Measurements from ENCODE around the gene UNC5C. TPM values are rescaled to one million over a fixed set of nuclear protein-coding genes. Genes with fewer than 3 reads are reported as not detected.

UNC5C gene
- total and polyA plus RNA-seq, 7 experiments from 2014 or later, result not detected

DNA sequence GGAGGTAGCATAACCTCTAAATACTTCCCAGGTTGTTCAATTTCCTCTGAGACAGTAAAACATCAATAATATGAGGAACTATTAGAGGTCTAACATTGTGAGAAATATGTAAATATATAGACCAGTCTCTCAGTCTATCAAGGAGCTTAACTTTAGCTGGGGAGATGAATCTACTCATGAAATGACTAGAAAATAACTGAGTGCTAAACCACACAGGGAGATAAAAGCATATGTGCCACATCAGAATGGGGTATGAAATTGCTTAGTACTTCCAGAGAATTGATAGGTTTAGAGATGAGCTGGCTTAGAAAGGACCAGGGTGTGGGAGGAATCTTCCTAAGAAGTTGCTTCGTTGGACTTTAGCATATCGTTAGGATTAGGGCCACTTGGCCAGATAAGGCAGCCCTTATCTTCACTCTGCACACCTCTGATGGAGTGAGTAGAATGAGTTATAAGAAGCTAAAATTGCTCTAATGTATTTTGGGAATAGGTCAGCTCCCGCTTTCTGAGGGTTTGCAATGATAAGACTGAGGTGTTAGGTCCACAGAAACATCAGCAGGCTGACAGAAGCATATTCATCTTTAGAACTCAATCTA, 299.2 kb downstream of the UNC5C start:
- H3K27me3 Mint-ChIP-seq, result no peaks in the 10 kb centered on the region
- no peak for DNase-seq
- no peak for ATAC-seq
- ChIA-PET CTCF (no interaction called here), POLR2A (no interaction called here)
- no peak overlapping the region for H3K27ac ChIP-seq (ENCODE audit: low read depth, low read length)
- H3K36me3 ChIP-seq (ENCODE audit: control insufficient read depth in 2 of 3, insufficient read depth in 3 of 3, low read length in 3 of 3), result no peaks in the 10 kb centered on the region
- H3K27me3 ChIP-seq (ENCODE audit: control insufficient read depth in 2 of 2, insufficient read depth in 2 of 2, low read length in 2 of 2), result no peaks in the 10 kb centered on the region
- no peak overlapping the region for H3K4me3 ChIP-seq (ENCODE audit: low read length)
- intact Hi-C loops (cut with micrococcal nuclease), result no loop called here
- no peaks in the 10 kb centered on the region for H3K9me3 Mint-ChIP-seq
- H3K36me3 Mint-ChIP-seq, result no peaks in the 10 kb centered on the region
- no peaks in the 10 kb centered on the region for H3K4me1 ChIP-seq (ENCODE audit: control insufficient read depth in 2 of 2, insufficient read depth in 2 of 2, low read length in 2 of 2)
- H3K4me1 Mint-ChIP-seq, result no peaks in the 10 kb centered on the region
- no peak overlapping the region for H3K4me3 Mint-ChIP-seq
- no peak overlapping the region for H3K27ac Mint-ChIP-seq
- H3K9me3 ChIP-seq (ENCODE audit: control insufficient read depth in 2 of 3, low read length in 3 of 3), result no peaks in the 10 kb centered on the region

DNA sequence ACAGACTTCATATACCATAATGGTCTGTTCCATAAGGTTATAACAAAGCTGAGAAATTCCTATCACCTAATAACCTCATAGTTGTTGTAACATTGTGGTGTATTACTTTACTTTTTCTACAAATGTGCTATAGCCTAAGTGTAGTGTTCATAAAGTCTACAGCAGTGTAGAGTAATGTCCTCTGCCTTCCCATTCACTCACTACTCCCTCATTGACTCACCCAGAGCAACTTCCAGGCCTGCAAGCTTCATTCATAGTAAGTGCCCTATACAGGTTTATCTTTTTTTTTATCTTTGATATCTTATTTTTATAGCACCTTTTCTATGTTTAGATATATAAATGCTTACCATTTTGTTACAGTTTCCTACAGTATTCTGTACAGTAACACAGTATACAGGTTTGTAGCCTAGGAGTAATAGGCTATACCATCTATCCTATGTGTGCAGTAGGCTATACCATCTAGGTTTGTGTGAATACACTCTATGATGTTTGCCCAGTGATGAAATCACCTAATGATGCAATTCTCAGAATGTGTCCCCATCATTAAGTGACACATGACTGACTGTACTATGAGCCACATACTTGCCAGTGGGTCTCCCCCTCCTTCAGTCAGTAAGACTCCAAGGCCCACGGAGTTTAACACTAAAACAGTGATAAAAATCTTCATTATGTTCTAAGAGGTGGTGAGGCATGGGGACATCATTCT, 299.9 kb downstream of the UNC5C start:
- no peak for DNase-seq

DNA sequence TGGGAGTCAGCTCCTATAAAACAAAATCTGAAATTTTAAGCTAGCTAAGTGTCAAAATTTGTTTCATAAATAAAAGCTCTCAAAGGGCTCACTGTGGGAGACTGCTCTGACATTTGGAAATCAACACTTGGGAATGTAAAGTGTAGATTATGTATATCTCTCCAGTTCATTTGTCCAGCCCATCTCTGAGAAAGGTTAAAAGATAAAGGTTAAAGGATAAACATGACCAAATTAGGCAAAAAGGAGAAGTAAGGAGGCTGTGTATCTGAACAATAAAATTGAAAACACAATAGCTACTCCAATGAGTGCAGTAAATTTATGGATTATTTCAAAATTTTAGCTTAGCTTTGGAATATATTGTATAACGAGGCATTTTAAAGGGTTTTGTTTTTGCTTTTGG, 304.9 kb downstream of the UNC5C start:
- no peak overlapping the region for H3K4me3 ChIP-seq (ENCODE audit: low read length)
- H3K36me3 Mint-ChIP-seq, result no peaks in the 10 kb centered on the region
- ChIA-PET POLR2A (no interaction called here), CTCF (no interaction called here)
- no peaks in the 10 kb centered on the region for H3K27me3 ChIP-seq (ENCODE audit: control insufficient read depth in 2 of 2, insufficient read depth in 2 of 2, low read length in 2 of 2)
- no peak for DNase-seq
- H3K36me3 ChIP-seq (ENCODE audit: control insufficient read depth in 2 of 3, insufficient read depth in 3 of 3, low read length in 3 of 3), result no peaks in the 10 kb centered on the region
- H3K9me3 Mint-ChIP-seq, result peaks cover 0 to 14% (median under 1%) of the 10 kb centered on the region in 11 donors
- intact Hi-C loops (cut with micrococcal nuclease), result no loop called here
- no peaks in the 10 kb centered on the region for H3K4me1 ChIP-seq (ENCODE audit: control insufficient read depth in 2 of 2, insufficient read depth in 2 of 2, low read length in 2 of 2)
- no peaks in the 10 kb centered on the region for H3K4me1 Mint-ChIP-seq
- no peak overlapping the region for H3K27ac Mint-ChIP-seq
- no peak overlapping the region for H3K27ac ChIP-seq (ENCODE audit: low read depth, low read length)
- no peaks in the 10 kb centered on the region for H3K9me3 ChIP-seq (ENCODE audit: control insufficient read depth in 2 of 3, low read length in 3 of 3)
- H3K4me3 Mint-ChIP-seq, result no peak overlapping the region
- H3K27me3 Mint-ChIP-seq, result peaks cover 0 to 8% (median 0%) of the 10 kb centered on the region in 5 donors
- ATAC-seq, result no peak

More for the DNA sequence above, 299.9 kb downstream of the UNC5C start:
- intact Hi-C loops (cut with micrococcal nuclease), result no loop called here
- H3K36me3 Mint-ChIP-seq, result no peaks in the 10 kb centered on the region
- no peaks in the 10 kb centered on the region for H3K4me1 ChIP-seq (ENCODE audit: control insufficient read depth in 2 of 2, insufficient read depth in 2 of 2, low read length in 2 of 2)
- H3K9me3 ChIP-seq (ENCODE audit: control insufficient read depth in 2 of 3, low read length in 3 of 3), result no peaks in the 10 kb centered on the region
- H3K4me3 ChIP-seq (ENCODE audit: low read length), result no peak overlapping the region
- no peaks in the 10 kb centered on the region for H3K27me3 Mint-ChIP-seq
- CTCF ChIA-PET, result no interaction called here
- no peak for ATAC-seq
- no peaks in the 10 kb centered on the region for H3K36me3 ChIP-seq (ENCODE audit: control insufficient read depth in 2 of 3, insufficient read depth in 3 of 3, low read length in 3 of 3)
- H3K27ac ChIP-seq (ENCODE audit: low read depth, low read length), result no peak overlapping the region
- no peak overlapping the region for H3K4me3 Mint-ChIP-seq
- no peaks in the 10 kb centered on the region for H3K4me1 Mint-ChIP-seq
- no peaks in the 10 kb centered on the region for H3K9me3 Mint-ChIP-seq
- POLR2A ChIA-PET, result no interaction called here
- no peaks in the 10 kb centered on the region for H3K27me3 ChIP-seq (ENCODE audit: control insufficient read depth in 2 of 2, insufficient read depth in 2 of 2, low read length in 2 of 2)
- H3K27ac Mint-ChIP-seq, result no peak overlapping the region

DNA sequence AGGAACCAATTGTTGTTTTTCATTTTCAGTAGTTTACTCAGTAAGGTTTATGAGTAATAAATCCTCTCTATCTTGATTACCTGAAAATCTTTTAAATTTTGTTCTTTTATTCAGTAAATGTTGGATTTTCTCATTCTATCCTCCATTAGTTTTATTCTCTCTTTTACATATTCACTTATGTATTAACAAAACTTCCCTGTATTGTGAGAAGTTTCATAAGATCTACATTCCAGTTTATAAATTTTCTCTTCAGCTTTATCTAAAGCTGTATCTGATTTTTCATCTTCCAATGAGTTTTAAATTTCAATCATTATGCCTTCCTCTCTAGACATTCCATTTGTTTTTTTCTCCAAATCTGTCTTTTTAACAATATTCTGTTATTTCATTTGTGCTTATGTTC, 310.2 kb downstream of the UNC5C start:
- ATAC-seq (no peak), DNase-seq (no peak)
- no peaks in the 10 kb centered on the region for H3K36me3 ChIP-seq (ENCODE audit: control insufficient read depth in 2 of 3, insufficient read depth in 3 of 3, low read length in 3 of 3)
- H3K4me1 Mint-ChIP-seq, result no peaks in the 10 kb centered on the region
- no peak overlapping the region for H3K27ac Mint-ChIP-seq
- CTCF ChIA-PET, result no interaction called here
- H3K4me1 ChIP-seq (ENCODE audit: control insufficient read depth in 2 of 2, insufficient read depth in 2 of 2, low read length in 2 of 2), result no peaks in the 10 kb centered on the region
- no peak overlapping the region for H3K27ac ChIP-seq (ENCODE audit: low read depth, low read length)
- H3K9me3 Mint-ChIP-seq, result peaks cover 0 to 19% (median 6%) of the 10 kb centered on the region in 11 donors
- H3K27me3 ChIP-seq (ENCODE audit: control insufficient read depth in 2 of 2, insufficient read depth in 2 of 2, low read length in 2 of 2), result no peaks in the 10 kb centered on the region
- intact Hi-C loops (cut with micrococcal nuclease), result no loop called here
- no peak overlapping the region for H3K4me3 ChIP-seq (ENCODE audit: low read length)
- peaks cover 0 to 8% (median 0%) of the 10 kb centered on the region in 5 donors for H3K27me3 Mint-ChIP-seq
- no peak overlapping the region for H3K4me3 Mint-ChIP-seq
- POLR2A ChIA-PET, result no interaction called here
- no peaks in the 10 kb centered on the region for H3K36me3 Mint-ChIP-seq
- H3K9me3 ChIP-seq (ENCODE audit: control insufficient read depth in 2 of 3, low read length in 3 of 3), result no peaks in the 10 kb centered on the region

DNA sequence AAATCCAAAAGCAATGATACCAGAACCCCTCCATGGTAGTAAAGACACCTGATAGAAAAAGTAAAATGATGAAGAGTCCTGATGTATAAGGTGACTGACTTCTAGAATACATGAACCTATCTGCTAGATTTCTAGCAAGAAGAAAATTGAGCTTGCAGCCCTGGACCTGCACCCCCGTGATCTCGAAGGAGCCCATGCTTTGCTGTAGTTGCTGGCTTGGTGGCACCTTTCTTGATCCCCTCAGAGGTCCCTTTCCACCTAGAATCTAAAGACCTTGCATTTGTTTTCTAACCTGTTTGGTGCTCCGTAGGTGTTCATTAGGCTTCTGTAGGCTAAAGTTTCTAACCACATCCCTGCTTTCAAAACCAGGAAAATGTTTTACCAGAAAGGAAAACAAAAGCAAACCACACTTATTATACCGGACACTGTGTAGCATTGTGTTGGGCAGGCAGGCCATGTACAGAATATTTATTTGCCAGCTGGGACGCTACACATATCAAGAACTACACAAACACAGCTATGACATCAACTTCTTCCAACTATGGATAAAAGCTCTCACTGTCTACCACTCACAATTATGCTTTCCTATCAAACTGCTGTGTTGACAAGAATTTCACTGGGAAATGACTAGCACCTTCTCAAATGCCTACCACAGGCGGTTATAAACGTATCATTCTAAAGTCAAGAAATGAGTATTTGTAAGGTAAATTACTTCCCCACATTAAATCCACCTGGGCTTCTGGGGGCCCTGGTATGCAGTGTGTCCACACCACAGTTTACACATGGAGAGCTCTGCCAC, 316.2 kb downstream of the UNC5C start:
- no peaks in the 10 kb centered on the region for H3K27me3 Mint-ChIP-seq
- peaks cover 0 to 4% (median 0%) of the 10 kb centered on the region in 7 donors for H3K4me1 Mint-ChIP-seq
- Histone ChIP-seq H3K36me3 (ENCODE audit: control insufficient read depth in 2 of 3, insufficient read depth in 3 of 3, low read length in 3 of 3) (no peaks in the 10 kb centered on the region), H3K27me3 (ENCODE audit: control insufficient read depth in 2 of 2, insufficient read depth in 2 of 2, low read length in 2 of 2) (no peaks in the 10 kb centered on the region), H3K9me3 (ENCODE audit: control insufficient read depth in 2 of 3, low read length in 3 of 3) (no peaks in the 10 kb centered on the region), H3K4me1 (ENCODE audit: control insufficient read depth in 2 of 2, insufficient read depth in 2 of 2, low read length in 2 of 2) (no peaks in the 10 kb centered on the region), H3K4me3 (ENCODE audit: low read length) (no peak overlapping the region), H3K27ac (ENCODE audit: low read depth, low read length) (no peak overlapping the region)
- peaks cover 0 to 3% (median 0%) of the 10 kb centered on the region in 11 donors for H3K9me3 Mint-ChIP-seq
- no peaks in the 10 kb centered on the region for H3K36me3 Mint-ChIP-seq
- intact Hi-C loops (cut with micrococcal nuclease), result no loop called here
- ChIA-PET POLR2A (no interaction called here), CTCF (no interaction called here)
- no peak overlapping the region for H3K27ac Mint-ChIP-seq
- H3K4me3 Mint-ChIP-seq, result no peak overlapping the region
- no peak for ATAC-seq
- DNase-seq, result no peak

DNA sequence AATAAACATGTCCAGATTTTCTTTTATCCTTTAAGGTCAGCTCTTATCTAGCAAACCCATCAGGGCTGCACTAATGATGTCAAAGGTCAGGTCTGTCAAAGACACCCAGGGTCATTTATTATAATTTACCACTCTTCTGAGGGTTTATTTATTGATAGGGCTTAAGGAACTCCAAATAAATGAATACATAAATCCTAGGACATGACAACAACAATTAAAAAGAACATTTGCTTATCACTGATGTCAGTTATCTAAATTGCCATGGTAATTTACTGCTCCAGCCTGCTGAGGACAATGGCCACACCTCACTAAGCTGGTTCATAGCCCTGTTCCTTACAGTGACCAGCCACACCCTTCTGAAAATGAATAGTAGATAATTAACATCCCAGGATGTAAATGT, 317.1 kb downstream of the UNC5C start:
- H3K27me3 Mint-ChIP-seq, result no peaks in the 10 kb centered on the region
- Histone ChIP-seq H3K4me1 (ENCODE audit: control insufficient read depth in 2 of 2, insufficient read depth in 2 of 2, low read length in 2 of 2) (no peaks in the 10 kb centered on the region), H3K27ac (ENCODE audit: low read depth, low read length) (no peak overlapping the region), H3K9me3 (ENCODE audit: control insufficient read depth in 2 of 3, low read length in 3 of 3) (no peaks in the 10 kb centered on the region), H3K4me3 (ENCODE audit: low read length) (no peak overlapping the region), H3K27me3 (ENCODE audit: control insufficient read depth in 2 of 2, insufficient read depth in 2 of 2, low read length in 2 of 2) (no peaks in the 10 kb centered on the region), H3K36me3 (ENCODE audit: control insufficient read depth in 2 of 3, insufficient read depth in 3 of 3, low read length in 3 of 3) (no peaks in the 10 kb centered on the region)
- H3K9me3 Mint-ChIP-seq, result peaks cover 0 to 3% (median 0%) of the 10 kb centered on the region in 11 donors
- POLR2A ChIA-PET, result no interaction called here
- DNase-seq (no peak), ATAC-seq (no peak)
- H3K27ac Mint-ChIP-seq, result no peak overlapping the region
- H3K36me3 Mint-ChIP-seq, result no peaks in the 10 kb centered on the region
- no peak overlapping the region for H3K4me3 Mint-ChIP-seq
- CTCF ChIA-PET, result no interaction called here
- peaks cover 0 to 4% (median 0%) of the 10 kb centered on the region in 7 donors for H3K4me1 Mint-ChIP-seq
- intact Hi-C loops (cut with micrococcal nuclease), result no loop called here
